Gastroesophageal sphincter (tissue), 4 donors: ENCODE results near the gene CRTC3. TPM values are rescaled to one million over a fixed set of nuclear protein-coding genes. Genes with fewer than 3 reads are reported as not detected.

Experiments used
- ATAC-seq: fragments of 150-250 bp; one replicate; pipeline ENCODE4 v1.9.1; 2016; ENCODE audit warnings: mild to moderate bottlenecking, moderate library complexity
- H3K27ac ChIP-seq, 4 donors: fragments of 200-600 bp; sonication (generic) in 3 of 4; 1 replicate in 3 of 4; 2 replicates in 1 of 4; pipeline ENCODE4 v1.5.1; 2016 to 2019
- H3K27me3 ChIP-seq: fragments of 200-600 bp; sonication (generic); one replicate; pipeline ENCODE4 v1.5.1; 2019
- H3K36me3 ChIP-seq, 2 donors: fragments of 200-600 bp; sonication (generic); one replicate each; pipeline ENCODE4 v1.5.1; 2019; ENCODE audit warnings: control low read depth in 1 of 2
- H3K4me1 ChIP-seq, 3 donors: fragments of 200-600 bp; sonication (generic); 1 replicate in 2 of 3; 2 replicates in 1 of 3; pipeline ENCODE4 v1.5.1; 2016 to 2019; ENCODE audit warnings: control low read depth in 2 of 3
- H3K4me3 ChIP-seq, 2 donors: fragments of 200-600 bp; sonication (generic); one replicate each; pipeline ENCODE4 v1.5.1; 2019; ENCODE audit warnings: mild to moderate bottlenecking in 1 of 2, moderate library complexity in 1 of 2
- H3K9me3 ChIP-seq, 3 donors: fragments of 200-600 bp; sonication (generic); one replicate each; pipeline ENCODE4 v1.5.1; 2017 to 2019; ENCODE audit warnings: control low read depth in 2 of 3
- EP300 ChIP-seq: sonication (generic); formaldehyde crosslinking; IDR thresholded peaks from one replicate; pipeline ENCODE4 v1.6.1; 2017; ENCODE audit warnings: antibody characterized with exemption, mild to moderate bottlenecking
- POLR2A ChIP-seq, 2 donors: fragments of 450-650 bp; IDR thresholded peaks; one replicate each; pipeline ENCODE4 v1.6.1; 2017; ENCODE audit warnings: antibody characterized with exemption in 2 of 2, mild to moderate bottlenecking in 2 of 2, moderate library complexity in 1 of 2
- POLR2AphosphoS5 ChIP-seq: sonication (generic); formaldehyde crosslinking; IDR thresholded peaks from one replicate; pipeline ENCODE4 v1.6.1; 2017; ENCODE audit warnings: antibody characterized with exemption
- WGBS, 2 donors: methylation state at CpG; one replicate each; pipeline ENCODE4 v1.1.5; 2018; ENCODE audit warnings: low coverage in 1 of 2; 5-methylcytosine and 5-hydroxymethylcytosine counted together
- total RNA-seq, 4 donors: library from RNA; depleted of rRNA; stranded (reverse); fragments of >200 nt; gene quantifications; one replicate each; pipeline ENCODE4 v1.1.0, GENCODE V29; 2016
- TF ChIP-seq, protein P1 (sequence below), 4 experiments: fragments of 200-600 bp in 2 of 4; fragments of 450-650 bp in 2 of 4; sonication (generic) in 1 of 4; IDR thresholded peaks; one replicate each; pipeline ENCODE4 v1.5.1; 2017 to 2019; ENCODE audit warnings: antibody characterized with exemption in 4 of 4, mild to moderate bottlenecking in 2 of 4, moderate library complexity in 2 of 4

The CRTC3 gene
- total RNA-seq, 4 donors from 2014 or later = 44.5 to 68.6 (median 65.6) TPM

DNA sequence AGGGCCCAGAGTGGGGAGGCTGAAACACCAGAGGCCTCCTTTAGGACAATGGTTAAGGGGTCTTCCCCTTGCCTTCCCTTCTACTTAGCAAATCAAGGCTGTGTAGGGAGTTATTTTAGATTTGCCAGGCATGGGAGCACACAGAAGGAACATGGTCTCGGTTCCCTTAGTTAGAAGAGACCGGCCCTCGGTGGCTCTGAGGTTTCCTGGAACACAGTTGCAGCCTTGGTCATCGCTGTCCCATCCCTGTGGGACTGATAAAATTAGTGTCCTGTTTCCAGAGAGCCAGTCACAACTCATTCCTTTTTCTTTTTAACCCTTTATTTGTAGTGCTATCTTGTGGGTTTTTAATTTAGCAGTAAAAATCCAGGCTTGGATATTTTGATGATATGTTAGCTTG, 81.4 kb downstream of the CRTC3 start:
- no peak for ATAC-seq
- H3K4me1 ChIP-seq = peaks cover 4 to 62% (median 13%) of the 10 kb centered on the region in 3 donors
- H3K36me3 ChIP-seq = peaks cover 0 to 49% of the 10 kb centered on the region in 2 donors
- no peak for TF ChIP-seq EP300
- no peak for TF ChIP-seq POLR2AphosphoS5
- TF ChIP-seq, protein P1, sequence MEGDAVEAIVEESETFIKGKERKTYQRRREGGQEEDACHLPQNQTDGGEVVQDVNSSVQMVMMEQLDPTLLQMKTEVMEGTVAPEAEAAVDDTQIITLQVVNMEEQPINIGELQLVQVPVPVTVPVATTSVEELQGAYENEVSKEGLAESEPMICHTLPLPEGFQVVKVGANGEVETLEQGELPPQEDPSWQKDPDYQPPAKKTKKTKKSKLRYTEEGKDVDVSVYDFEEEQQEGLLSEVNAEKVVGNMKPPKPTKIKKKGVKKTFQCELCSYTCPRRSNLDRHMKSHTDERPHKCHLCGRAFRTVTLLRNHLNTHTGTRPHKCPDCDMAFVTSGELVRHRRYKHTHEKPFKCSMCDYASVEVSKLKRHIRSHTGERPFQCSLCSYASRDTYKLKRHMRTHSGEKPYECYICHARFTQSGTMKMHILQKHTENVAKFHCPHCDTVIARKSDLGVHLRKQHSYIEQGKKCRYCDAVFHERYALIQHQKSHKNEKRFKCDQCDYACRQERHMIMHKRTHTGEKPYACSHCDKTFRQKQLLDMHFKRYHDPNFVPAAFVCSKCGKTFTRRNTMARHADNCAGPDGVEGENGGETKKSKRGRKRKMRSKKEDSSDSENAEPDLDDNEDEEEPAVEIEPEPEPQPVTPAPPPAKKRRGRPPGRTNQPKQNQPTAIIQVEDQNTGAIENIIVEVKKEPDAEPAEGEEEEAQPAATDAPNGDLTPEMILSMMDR (IDR thresholded peaks at IDR 0.05) = no peak
- no peak for TF ChIP-seq POLR2A (IDR thresholded peaks at IDR 0.05)
- 88 to 100% methylated on average over 2 to 4 of the region's 4 CpGs for WGBS, 2 donors
- no peaks in the 10 kb centered on the region for H3K27me3 ChIP-seq
- no peaks in the 10 kb centered on the region for H3K9me3 ChIP-seq
- no peak overlapping the region for H3K4me3 ChIP-seq
- peak overlapping the region; percentile 67 to 83 (median 78) for H3K27ac ChIP-seq

DNA sequence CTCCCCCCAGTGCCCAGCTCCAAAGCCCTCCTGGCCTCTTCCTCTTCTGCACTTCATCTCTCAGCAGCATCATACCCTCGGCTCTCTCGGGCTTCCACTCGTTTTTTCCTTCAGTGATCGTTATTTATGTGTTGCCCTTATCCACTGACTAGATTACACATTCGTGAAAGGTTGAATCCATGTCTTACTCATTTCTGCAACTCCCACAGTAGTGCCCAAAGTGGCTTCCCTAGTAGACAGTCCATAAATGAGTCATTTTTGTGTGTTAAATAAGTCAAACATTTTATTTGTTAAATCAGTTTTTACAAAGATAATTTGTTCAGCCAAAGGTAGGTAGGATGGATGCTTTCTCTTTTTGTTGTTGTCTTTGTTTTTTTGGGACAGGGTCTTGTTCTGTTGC, 87.4 kb downstream of the CRTC3 start:
- WGBS, 2 donors = 46 to 58% methylated on average over 4 to 5 of the region's 5 CpGs
- ATAC-seq = no peak
- Histone ChIP-seq H3K4me3 (no peak overlapping the region), H3K4me1 (peaks cover 3 to 37% (median 4%) of the 10 kb centered on the region in 3 donors), H3K9me3 (no peaks in the 10 kb centered on the region), H3K36me3 (peaks cover 0 to 75% of the 10 kb centered on the region in 2 donors), H3K27me3 (no peaks in the 10 kb centered on the region), H3K27ac (peak overlapping the region; percentile 40 to 67 (median 54))
- TF ChIP-seq, protein P1 (IDR thresholded peaks at IDR 0.05) = no peak
- TF ChIP-seq POLR2AphosphoS5 (no peak), EP300 (no peak), POLR2A (IDR thresholded peaks at IDR 0.05) (no peak)

DNA sequence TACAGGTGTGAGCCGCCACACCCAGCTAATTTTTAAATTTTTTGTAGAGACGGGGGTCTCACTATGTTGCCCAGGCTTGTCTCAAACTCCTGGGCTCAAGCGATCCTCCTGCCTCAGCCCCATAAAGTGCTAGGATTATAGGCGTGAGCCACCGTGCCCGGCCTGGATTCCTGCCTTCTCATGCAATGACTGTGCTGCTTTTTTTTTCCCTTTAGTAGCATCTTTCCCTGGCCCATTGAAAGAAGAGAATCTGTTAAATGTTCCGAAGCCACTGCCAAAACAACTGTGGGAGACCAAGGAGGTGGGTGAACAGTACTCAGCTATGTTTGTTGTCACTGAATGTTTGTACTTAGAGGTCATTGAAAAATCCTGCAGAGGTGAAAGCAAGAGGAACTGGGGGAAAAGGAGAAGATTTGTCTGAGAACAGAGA, 88.0 kb downstream of the CRTC3 start:
- H3K27me3 ChIP-seq = no peaks in the 10 kb centered on the region
- H3K4me1 ChIP-seq = peaks cover 3 to 37% (median 4%) of the 10 kb centered on the region in 3 donors
- no peaks in the 10 kb centered on the region for H3K9me3 ChIP-seq
- TF ChIP-seq POLR2A (IDR thresholded peaks at IDR 0.05) (no peak), EP300 (no peak), POLR2AphosphoS5 (peak; percentile 27)
- TF ChIP-seq, protein P1 (IDR thresholded peaks at IDR 0.05) = no peak
- peak overlapping the region; percentile 40 to 67 (median 54) for H3K27ac ChIP-seq
- peak; percentile 35 for ATAC-seq
- peaks cover 0 to 80% of the 10 kb centered on the region in 2 donors for H3K36me3 ChIP-seq
- WGBS, 2 donors = 76% methylated on average over 3 of the region's 7 CpGs; no CpG with 5 or more reads in 1 of the 2 donors
- H3K4me3 ChIP-seq = no peak overlapping the region

DNA sequence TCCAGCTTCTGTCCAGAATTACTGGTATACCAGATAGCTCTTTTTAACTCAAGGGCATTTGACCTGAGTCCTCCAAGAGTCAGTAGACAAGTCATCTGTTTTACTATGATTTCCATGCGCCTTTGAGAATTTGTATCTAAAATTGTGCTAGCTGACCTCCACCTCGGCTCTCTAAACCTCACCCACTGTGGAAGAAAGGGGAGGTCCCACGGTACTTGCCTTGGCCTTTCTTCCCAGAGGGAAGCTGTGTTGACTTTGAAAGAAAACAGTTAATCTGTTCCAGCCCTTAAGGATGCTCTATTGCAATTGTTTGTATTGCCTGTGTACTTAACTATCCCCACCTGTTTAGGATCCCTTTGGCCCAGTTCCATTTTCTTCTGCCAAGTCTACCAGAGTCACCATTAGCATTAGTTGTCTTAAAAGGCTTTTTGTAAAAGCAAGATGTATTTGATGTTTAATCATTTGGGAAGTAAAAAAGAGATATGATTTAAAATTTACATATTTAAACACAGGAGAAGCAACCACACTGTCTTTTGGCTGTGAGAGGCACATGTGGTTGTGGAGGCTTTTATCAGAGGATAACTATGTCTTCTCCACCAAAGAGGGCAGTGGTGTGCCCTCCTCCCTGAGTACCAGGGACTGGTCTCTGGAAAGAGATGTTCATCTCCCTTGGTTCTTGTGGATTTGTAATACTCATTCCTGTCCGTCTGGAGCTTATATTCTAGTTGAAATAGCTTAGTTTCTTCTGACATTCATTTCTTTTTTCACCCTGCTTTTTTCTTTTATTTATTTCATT, 88.8 kb downstream of the CRTC3 start:
- 50 to 84% methylated on average over 3 to 4 of the region's 4 CpGs for WGBS, 2 donors
- peaks cover under 1 to 33% (median 4%) of the 10 kb centered on the region in 3 donors for H3K4me1 ChIP-seq

More for the DNA sequence above, 88.8 kb downstream of the CRTC3 start:
- H3K4me3 ChIP-seq = no peak overlapping the region
- peaks cover 0 to 88% of the 10 kb centered on the region in 2 donors for H3K36me3 ChIP-seq
- no peaks in the 10 kb centered on the region for H3K27me3 ChIP-seq
- H3K9me3 ChIP-seq = no peaks in the 10 kb centered on the region
- peak overlapping the region in 2 of 4 donors; percentile 6 to 58 for H3K27ac ChIP-seq
- no peak for ATAC-seq
- TF ChIP-seq POLR2A (IDR thresholded peaks at IDR 0.05) (no peak), POLR2AphosphoS5 (no peak), EP300 (no peak)
- TF ChIP-seq, protein P1 (IDR thresholded peaks at IDR 0.05) = no peak
